Measurements from ENCODE around the gene THAP4. TPM values are rescaled to one million over a fixed set of nuclear protein-coding genes. Genes with fewer than 3 reads are reported as not detected.

Gene THAP4
- polyA plus RNA-seq, 3 donors = 38.4 to 51.2 (median 41.2) TPM

- H3K27ac ChIP-seq (ENCODE audit: low read depth, low read length) = no peak overlapping the region
- 46 to 49% (median 48%) methylated on average over 16 to 18 of the region's 18 CpGs for WGBS, 3 donors
Observed at GRCh38 chr2:241561832-241562231, 75.1 kb downstream of the THAP4 start.

GRCh38 chr2:241560883-241561474 lies 76.0 kb downstream of the THAP4 start:
- H3K27ac ChIP-seq (ENCODE audit: low read depth, low read length) = no peak overlapping the region
- 33 to 64% (median 42%) methylated on average over 16 to 19 of the region's 19 CpGs for WGBS, 3 donors

- no peak overlapping the region for H3K27ac ChIP-seq (ENCODE audit: low read depth, low read length)
- 61 to 76% (median 75%) methylated on average over 18 of the region's 18 CpGs for WGBS, 3 donors
Observed at GRCh38 chr2:241560162-241560882, 76.6 kb downstream of the THAP4 start.

GRCh38 chr2:241559323-241560161 lies 77.4 kb downstream of the THAP4 start:
- WGBS, 3 donors = 4 to 8% (median 6%) methylated on average over 60 to 78 of the region's 78 CpGs
- no peak overlapping the region for H3K27ac ChIP-seq (ENCODE audit: low read depth, low read length)

GRCh38 chr2:241558532-241559322 lies 78.2 kb downstream of the THAP4 start, which contains the start of gene BOK:
BOK (plus strand) TSS chr2:241558745; CDS start chr2:241559484, 739 bp downstream.
- H3K27ac ChIP-seq (ENCODE audit: low read depth, low read length) = no peak within 1 kb of the TSS
- 1 to 2% (median 2%) methylated on average over 91 to 98 of the region's 98 CpGs for WGBS, 3 donors

GRCh38 chr2:241556746-241557145 lies 80.2 kb downstream of the THAP4 start:
- H3K27ac ChIP-seq (ENCODE audit: low read depth, low read length) = no peak overlapping the region

GRCh38 chr2:241555711-241556110 lies 81.2 kb downstream of the THAP4 start:
- no peak overlapping the region for H3K27ac ChIP-seq (ENCODE audit: low read depth, low read length)
- WGBS, 3 donors = 39 to 51% (median 50%) methylated on average over 3 of the region's 3 CpGs

GRCh38 chr2:241554610-241555322 lies 82.2 kb downstream of the THAP4 start:
- 78 to 88% (median 80%) methylated on average over 7 of the region's 7 CpGs for WGBS, 3 donors
- no peak overlapping the region for H3K27ac ChIP-seq (ENCODE audit: low read depth, low read length)

GRCh38 chr2:241553981-241554380 lies 83.0 kb downstream of the THAP4 start:
- H3K27ac ChIP-seq (ENCODE audit: low read depth, low read length) = no peak overlapping the region
- WGBS, 3 donors = 54 to 62% (median 54%) methylated on average over 6 of the region's 6 CpGs

GRCh38 chr2:241553512-241553830 lies 83.5 kb downstream of the THAP4 start:
- WGBS, 3 donors = 69 to 80% (median 79%) methylated on average over 12 of the region's 12 CpGs

GRCh38 chr2:241551998-241552737 lies 84.8 kb downstream of the THAP4 start:
- no peak overlapping the region for H3K27ac ChIP-seq (ENCODE audit: low read depth, low read length)
- 54 to 77% (median 68%) methylated on average over 32 to 33 of the region's 33 CpGs for WGBS, 3 donors

More at GRCh38 chr2:241553512-241553830, 83.5 kb downstream of the THAP4 start:
- H3K27ac ChIP-seq (ENCODE audit: low read depth, low read length) = no peak overlapping the region

GRCh38 chr2:241551599-241551997 lies 85.4 kb downstream of the THAP4 start:
- no peak overlapping the region for H3K27ac ChIP-seq (ENCODE audit: low read depth, low read length)
- WGBS, 3 donors = 59 to 66% (median 60%) methylated on average over 12 of the region's 12 CpGs

GRCh38 chr2:241550616-241551580 lies 86.1 kb downstream of the THAP4 start:
- WGBS, 3 donors = 76 to 84% (median 78%) methylated on average over 21 of the region's 21 CpGs

GRCh38 chr2:241548451-241548835 lies 88.5 kb downstream of the THAP4 start:
- WGBS, 3 donors = 71 to 82% (median 73%) methylated on average over 3 of the region's 3 CpGs
- H3K27ac ChIP-seq (ENCODE audit: low read depth, low read length) = no peak overlapping the region

More at GRCh38 chr2:241550616-241551580, 86.1 kb downstream of the THAP4 start:
- H3K27ac ChIP-seq (ENCODE audit: low read depth, low read length) = no peak overlapping the region

GRCh38 chr2:241547781-241548450 lies 89.0 kb downstream of the THAP4 start:
- WGBS, 3 donors = 92 to 93% (median 93%) methylated on average over 16 of the region's 16 CpGs
- H3K27ac ChIP-seq (ENCODE audit: low read depth, low read length) = no peak overlapping the region
